H9 (cell line): ENCODE data around the gene KCNMA1. TPM values are rescaled to one million over a fixed set of nuclear protein-coding genes. Genes with fewer than 3 reads are reported as not detected.

Experiments
- DNase-seq: peaks from one replicate; pipeline ENCODE4 v3.0.0-alpha.2; 2017
- H2AFZ ChIP-seq: one replicate; pipeline ENCODE4 v1.6.1; 2013; ENCODE audit warnings: mild to moderate bottlenecking, low read length, control low read depth, moderate library complexity
- H2AK5ac ChIP-seq: 2 replicates; pipeline ENCODE4 v1.6.1; 2013; ENCODE audit warnings: low read length, control low read depth, mixed read lengths; ENCODE audit not compliant: insufficient read length
- H2BK120ac ChIP-seq: one replicate; pipeline ENCODE4 v1.6.1; 2013; ENCODE audit warnings: low read depth, mild to moderate bottlenecking, low read length, control low read depth, inconsistent platforms; ENCODE audit not compliant: poor library complexity, severe bottlenecking
- H2BK12ac ChIP-seq: 2 replicates; pipeline ENCODE4 v1.6.1; 2013; ENCODE audit warnings: low read length, control low read depth, mixed read lengths, low read depth; ENCODE audit not compliant: insufficient read length
- H2BK15ac ChIP-seq: 2 replicates; pipeline ENCODE4 v1.6.1; 2013; ENCODE audit warnings: low read depth, low read length, control low read depth
- H2BK20ac ChIP-seq: one replicate; pipeline ENCODE4 v1.6.1; 2013; ENCODE audit warnings: low read depth, mild to moderate bottlenecking, low read length, control low read depth, inconsistent platforms; ENCODE audit not compliant: poor library complexity, severe bottlenecking
- H2BK5ac ChIP-seq: 2 replicates; pipeline ENCODE4 v1.6.1; 2013; ENCODE audit warnings: low read length, control low read depth, mixed read lengths; ENCODE audit not compliant: insufficient read length
- H3K14ac ChIP-seq: 2 replicates; pipeline ENCODE4 v1.6.1; 2013; ENCODE audit warnings: low read length, control low read depth; ENCODE audit not compliant: insufficient read depth
- H3K18ac ChIP-seq: 2 replicates; pipeline ENCODE4 v1.6.1; 2013; ENCODE audit warnings: low read depth, mild to moderate bottlenecking, mixed read lengths, low read length, control low read depth; ENCODE audit not compliant: insufficient read length
- H3K23ac ChIP-seq: 2 replicates; pipeline ENCODE4 v1.6.1; 2013; ENCODE audit warnings: low read length, control low read depth, mixed read lengths, low read depth; ENCODE audit not compliant: insufficient read length
- H3K23me2 ChIP-seq: 2 replicates; pipeline ENCODE4 v1.6.1; 2013; ENCODE audit warnings: low read depth, mild to moderate bottlenecking, mixed read lengths, low read length, control low read depth; ENCODE audit not compliant: insufficient read length, poor library complexity, severe bottlenecking
- H3K27ac ChIP-seq: 2 replicates; pipeline ENCODE4 v1.5.1; 2013; ENCODE audit warnings: low read length, control low read depth, mixed read lengths, low read depth; ENCODE audit not compliant: insufficient read length
- H3K27me3 ChIP-seq: 2 replicates; pipeline ENCODE4 v1.6.1; 2013; ENCODE audit warnings: low read length, control low read depth, inconsistent platforms; ENCODE audit not compliant: insufficient read depth
- H3K4ac ChIP-seq: 2 replicates; pipeline ENCODE4 v1.6.1; 2013; ENCODE audit warnings: low read depth, mild to moderate bottlenecking, control low read depth, inconsistent platforms, low read length, moderate library complexity
- H3K4me1 ChIP-seq: 2 replicates; pipeline ENCODE4 v1.6.1; 2013; ENCODE audit warnings: low read length, control low read depth, inconsistent platforms; ENCODE audit not compliant: insufficient read depth
- H3K4me2 ChIP-seq: 2 replicates; pipeline ENCODE4 v1.6.1; 2013; ENCODE audit warnings: low read length, control low read depth, mixed read lengths; ENCODE audit not compliant: insufficient read length, insufficient read depth
- H3K56ac ChIP-seq: 2 replicates; pipeline ENCODE4 v1.6.1; 2013; ENCODE audit warnings: low read depth, mild to moderate bottlenecking, mixed read lengths, low read length, control low read depth; ENCODE audit not compliant: insufficient read length
- H3K79me1 ChIP-seq: 2 replicates; pipeline ENCODE4 v1.6.1; 2013; ENCODE audit warnings: low read depth, mild to moderate bottlenecking, moderate library complexity, low read length, control low read depth, inconsistent platforms; ENCODE audit not compliant: insufficient read depth, poor library complexity, severe bottlenecking
- H3K79me2 ChIP-seq: 2 replicates; pipeline ENCODE4 v1.6.1; 2013; ENCODE audit warnings: low read length, control low read depth, inconsistent platforms; ENCODE audit not compliant: insufficient read depth
- H3K9ac ChIP-seq: 2 replicates; pipeline ENCODE4 v1.6.1; 2013; ENCODE audit warnings: low read length, control low read depth, mixed read lengths; ENCODE audit not compliant: insufficient read length; ENCODE audit errors: extremely low read depth
- H3K9me3 ChIP-seq: one replicate; pipeline ENCODE4 v1.6.1; 2013; ENCODE audit warnings: low read depth, low read length, inconsistent platforms; ENCODE audit not compliant: control insufficient read depth
- H3T11ph ChIP-seq: one replicate; pipeline ENCODE4 v1.6.1; 2013; ENCODE audit warnings: mild to moderate bottlenecking, low read length, control low read depth, inconsistent platforms
- H4K20me1 ChIP-seq: one replicate; pipeline ENCODE4 v1.6.1; 2013; ENCODE audit not compliant: control insufficient read depth, insufficient read length, insufficient read depth
- H4K5ac ChIP-seq: 2 replicates; pipeline ENCODE4 v1.6.1; 2013; ENCODE audit warnings: low read depth, mild to moderate bottlenecking, mixed read lengths, low read length, control low read depth; ENCODE audit not compliant: insufficient read length
- H4K8ac ChIP-seq: replicated peaks from 2 replicates; pipeline ENCODE4 v1.6.1; 2013; ENCODE audit warnings: low read length, control low read depth, mixed read lengths, low read depth; ENCODE audit not compliant: insufficient read length
- H4K91ac ChIP-seq: 2 replicates; pipeline ENCODE4 v1.6.1; 2013; ENCODE audit warnings: low read depth, mild to moderate bottlenecking, moderate library complexity, mixed read lengths, low read length, control low read depth; ENCODE audit not compliant: insufficient read length
- H3K27ac Mint-ChIP-seq, 3 experiments: 2 replicates in 2 of 3; 3 replicates in 1 of 3; pipeline ENCODE4 v1.8.0; 2020 to 2021; ENCODE audit warnings: mixed read lengths in 3 of 3, mild to moderate bottlenecking in 1 of 3, moderate library complexity in 1 of 3
- H3K27me3 Mint-ChIP-seq: 2 replicates; pipeline ENCODE4 v1.8.0; 2021; ENCODE audit warnings: low read depth, mild to moderate bottlenecking, moderate library complexity, mixed read lengths
- H3K36me3 Mint-ChIP-seq, 3 experiments: 2 replicates in 2 of 3; 3 replicates in 1 of 3; pipeline ENCODE4 v1.8.0; 2020 to 2021; ENCODE audit warnings: low read depth in 3 of 3, mixed read lengths in 3 of 3; ENCODE audit not compliant: insufficient read depth in 1 of 3
- H3K4me1 Mint-ChIP-seq, 2 experiments: 2 replicates each; pipeline ENCODE4 v1.8.0; 2020; ENCODE audit warnings: mixed read lengths in 2 of 2
- H3K4me3 Mint-ChIP-seq, 2 experiments: 2 replicates in 1 of 2; 3 replicates in 1 of 2; pipeline ENCODE4 v1.8.0; 2020 to 2021; ENCODE audit warnings: mild to moderate bottlenecking in 2 of 2, mixed read lengths in 2 of 2, moderate library complexity in 1 of 2
- H3K9me3 Mint-ChIP-seq, 2 experiments: 2 replicates in 1 of 2; 3 replicates in 1 of 2; pipeline ENCODE4 v1.8.0; 2020; ENCODE audit warnings: mild to moderate bottlenecking in 2 of 2, mixed read lengths in 2 of 2, moderate library complexity in 1 of 2
- WGBS: extraction: QIAGEN DNeasy Blood & Tissue Kit; methylation state at CpG from one replicate; pipeline ENCODE4 v1.1.7; 2013; ENCODE audit warnings: missing lambda C conversion rate, low lambda C conversion rate, mixed read lengths; ENCODE audit not compliant: insufficient read length; ENCODE audit errors: extremely low coverage; 5-methylcytosine and 5-hydroxymethylcytosine counted together
- total RNA-seq: library from RNA; stranded (reverse); gene quantifications from 2 replicates; pipeline ENCODE4 v1.2.1, GENCODE V29; 2021
- TF ChIP-seq, protein P1 (sequence below): fragments of 200-600 bp; sonication (generic); conservative IDR thresholded peaks from 3 replicates; pipeline ENCODE4 v1.8.0; 2021; ENCODE audit warnings: antibody characterized with exemption, mild to moderate bottlenecking

KCNMA1 gene
- total RNA-seq, 1 experiment from 2014 or later, result 2.0 TPM

DNA sequence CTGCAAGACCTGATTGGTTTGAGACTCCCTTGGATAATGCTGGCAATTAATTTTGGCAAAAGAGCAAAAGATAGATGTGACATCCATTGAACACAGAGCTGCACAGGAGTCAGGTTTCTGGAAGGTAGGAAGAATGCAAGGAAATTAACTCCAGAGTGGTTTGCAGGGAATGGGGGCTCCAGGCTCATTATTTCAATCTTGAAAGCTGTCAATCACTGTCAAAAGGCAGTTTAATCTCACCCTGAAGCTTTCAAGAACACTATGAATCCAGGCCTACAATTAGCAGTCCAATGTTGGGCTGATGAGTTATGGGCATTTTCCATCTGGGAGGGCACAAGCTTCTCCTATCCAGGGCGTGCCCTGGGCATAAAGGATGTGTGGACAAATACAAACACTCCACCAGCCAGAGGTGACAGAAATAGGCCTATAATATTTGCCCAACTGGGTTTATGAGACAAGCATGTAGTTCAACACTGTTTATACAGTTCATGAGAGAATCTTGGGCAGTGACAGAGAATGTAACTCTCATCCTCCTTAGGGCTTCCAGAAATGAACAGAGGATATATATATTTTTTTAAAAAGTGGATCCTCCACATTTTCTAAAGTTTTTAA, 80.5 kb downstream of the KCNMA1 start:
- Mint-ChIP-seq H3K9me3 (no peaks in the 10 kb centered on the region), H3K36me3 (no peaks in the 10 kb centered on the region), H3K4me3 (no peak overlapping the region), H3K27me3 (no peaks in the 10 kb centered on the region), H3K4me1 (peaks cover 2 to 3% of the 10 kb centered on the region in 2 experiments; a peak in 2 of 4 replicates), H3K27ac (no peak overlapping the region)
- Histone ChIP-seq H3K4ac (no peak overlapping the region), H4K5ac (no peak overlapping the region), H3K4me1 (peaks cover 3% of the 10 kb centered on the region; the same call in 1 of the 2 replicates), H2BK12ac (no peak overlapping the region), H3K14ac (no peak overlapping the region), H2BK120ac (no peak overlapping the region), H3K79me1 (no peaks in the 10 kb centered on the region), H3K27me3 (no peaks in the 10 kb centered on the region), H4K91ac (no peak overlapping the region), H3K79me2 (no peaks in the 10 kb centered on the region), H2AFZ (no peak overlapping the region), H3K23me2 (no peaks in the 10 kb centered on the region), H3K23ac (no peak overlapping the region), H3K9ac (no peak overlapping the region), H2BK5ac (no peak overlapping the region), H2AK5ac (no peak overlapping the region), H4K8ac (no peak overlapping the region), H3K9me3 (no peaks in the 10 kb centered on the region), H3K18ac (no peak overlapping the region), H2BK20ac (no peak overlapping the region), H2BK15ac (no peak overlapping the region), H3K56ac (no peak overlapping the region), H4K20me1 (no peaks in the 10 kb centered on the region), H3T11ph (no peak overlapping the region), H3K4me2 (no peak overlapping the region), H3K27ac (no peak overlapping the region)
- no peak for DNase-seq
- TF ChIP-seq, protein P1, sequence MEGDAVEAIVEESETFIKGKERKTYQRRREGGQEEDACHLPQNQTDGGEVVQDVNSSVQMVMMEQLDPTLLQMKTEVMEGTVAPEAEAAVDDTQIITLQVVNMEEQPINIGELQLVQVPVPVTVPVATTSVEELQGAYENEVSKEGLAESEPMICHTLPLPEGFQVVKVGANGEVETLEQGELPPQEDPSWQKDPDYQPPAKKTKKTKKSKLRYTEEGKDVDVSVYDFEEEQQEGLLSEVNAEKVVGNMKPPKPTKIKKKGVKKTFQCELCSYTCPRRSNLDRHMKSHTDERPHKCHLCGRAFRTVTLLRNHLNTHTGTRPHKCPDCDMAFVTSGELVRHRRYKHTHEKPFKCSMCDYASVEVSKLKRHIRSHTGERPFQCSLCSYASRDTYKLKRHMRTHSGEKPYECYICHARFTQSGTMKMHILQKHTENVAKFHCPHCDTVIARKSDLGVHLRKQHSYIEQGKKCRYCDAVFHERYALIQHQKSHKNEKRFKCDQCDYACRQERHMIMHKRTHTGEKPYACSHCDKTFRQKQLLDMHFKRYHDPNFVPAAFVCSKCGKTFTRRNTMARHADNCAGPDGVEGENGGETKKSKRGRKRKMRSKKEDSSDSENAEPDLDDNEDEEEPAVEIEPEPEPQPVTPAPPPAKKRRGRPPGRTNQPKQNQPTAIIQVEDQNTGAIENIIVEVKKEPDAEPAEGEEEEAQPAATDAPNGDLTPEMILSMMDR, result no peak
- WGBS, result no CpG with 5 or more reads among the region's 1 CpG
